ENCODE measurements around the gene MGMT.

DNA sequence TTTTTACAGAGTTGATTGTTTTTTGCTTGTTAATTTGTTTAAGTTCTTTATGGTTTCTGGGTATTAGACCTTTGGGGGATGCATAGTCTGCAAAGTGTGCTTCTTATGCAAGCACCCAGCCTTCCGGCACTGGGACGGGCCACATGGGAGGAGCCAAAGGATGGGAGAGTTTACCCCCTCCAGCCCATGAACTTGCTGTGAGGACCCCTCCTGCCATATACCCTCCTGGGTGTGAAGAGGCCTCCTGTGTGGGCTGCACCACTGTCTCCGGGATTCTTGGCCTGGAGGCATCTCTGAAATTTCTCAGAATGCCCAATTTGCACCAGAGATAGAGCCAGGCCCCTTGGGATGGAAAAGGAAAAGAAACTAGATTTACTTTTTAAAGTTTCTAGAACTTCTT lies 150.7 kb downstream of the MGMT start:
- TF ChIP-seq, protein P1, sequence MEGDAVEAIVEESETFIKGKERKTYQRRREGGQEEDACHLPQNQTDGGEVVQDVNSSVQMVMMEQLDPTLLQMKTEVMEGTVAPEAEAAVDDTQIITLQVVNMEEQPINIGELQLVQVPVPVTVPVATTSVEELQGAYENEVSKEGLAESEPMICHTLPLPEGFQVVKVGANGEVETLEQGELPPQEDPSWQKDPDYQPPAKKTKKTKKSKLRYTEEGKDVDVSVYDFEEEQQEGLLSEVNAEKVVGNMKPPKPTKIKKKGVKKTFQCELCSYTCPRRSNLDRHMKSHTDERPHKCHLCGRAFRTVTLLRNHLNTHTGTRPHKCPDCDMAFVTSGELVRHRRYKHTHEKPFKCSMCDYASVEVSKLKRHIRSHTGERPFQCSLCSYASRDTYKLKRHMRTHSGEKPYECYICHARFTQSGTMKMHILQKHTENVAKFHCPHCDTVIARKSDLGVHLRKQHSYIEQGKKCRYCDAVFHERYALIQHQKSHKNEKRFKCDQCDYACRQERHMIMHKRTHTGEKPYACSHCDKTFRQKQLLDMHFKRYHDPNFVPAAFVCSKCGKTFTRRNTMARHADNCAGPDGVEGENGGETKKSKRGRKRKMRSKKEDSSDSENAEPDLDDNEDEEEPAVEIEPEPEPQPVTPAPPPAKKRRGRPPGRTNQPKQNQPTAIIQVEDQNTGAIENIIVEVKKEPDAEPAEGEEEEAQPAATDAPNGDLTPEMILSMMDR (IDR thresholded peaks at IDR 0.05; ENCODE audit: extremely low read depth in 1 of 2, insufficient read depth in 1 of 2, low read depth in 1 of 2, low read length in 2 of 2), result no peak
- TF ChIP-seq EZH2 (IDR thresholded peaks at IDR 0.05; ENCODE audit: borderline replicate concordance, low read depth, low read length, severe bottlenecking) (no peak), POLR2AphosphoS5 (IDR thresholded peaks at IDR 0.05; ENCODE audit: insufficient read depth, low read depth, low read length) (no peak), POLR2A (IDR thresholded peaks at IDR 0.05; ENCODE audit: low read depth, low read length) (no peak), JUN (IDR thresholded peaks at IDR 0.05; ENCODE audit: borderline replicate concordance, insufficient read depth, insufficient read length, low read depth) (no peak), MYC (IDR thresholded peaks at IDR 0.05; ENCODE audit: low read depth, low read length) (no peak), FOS (IDR thresholded peaks at IDR 0.05; ENCODE audit: borderline replicate concordance, insufficient read depth, low read length) (no peak)
- TF ChIP-seq, protein P2, sequence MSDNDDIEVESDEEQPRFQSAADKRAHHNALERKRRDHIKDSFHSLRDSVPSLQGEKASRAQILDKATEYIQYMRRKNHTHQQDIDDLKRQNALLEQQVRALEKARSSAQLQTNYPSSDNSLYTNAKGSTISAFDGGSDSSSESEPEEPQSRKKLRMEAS (IDR thresholded peaks at IDR 0.05; ENCODE audit: insufficient read depth, insufficient read length), result no peak
